HG03025 (cell line): ENCODE measurements around the gene DHX32.
"Not testable (repeated sequence)": the region's sequence is repeated elsewhere in the genome, so short reads cannot be mapped to it uniquely, and the experiment has no call there.

Experiments
- ATAC-seq: cut with Tn5 transposase; IDR thresholded peaks from one replicate; pipeline ENCODE4 v1.9.1; 2021; ENCODE audit warnings: mild to moderate bottlenecking, moderate library complexity; ENCODE audit not compliant: unreplicated experiment, low FRiP score

Gene DHX32

GRCh38 chr10:125881192-125881591 lies at the start of gene DHX32:
Gene DHX32 (minus strand): TSS chr10:125881292. CDS start chr10:125880824, 468 bp downstream.
- no peak for ATAC-seq

- no peak for ATAC-seq
Measured at GRCh38 chr10:125929618-125930017, 48.5 kb upstream of the DHX32 start.

GRCh38 chr10:125928928-125929585 lies 48.0 kb upstream of the DHX32 start:
- ATAC-seq, result no peak

GRCh38 chr10:125927265-125927664 lies 46.2 kb upstream of the DHX32 start:
- ATAC-seq, result not testable (repeated sequence)

GRCh38 chr10:125926247-125926646 lies 45.2 kb upstream of the DHX32 start:
- ATAC-seq, result no peak

GRCh38 chr10:125925262-125925834 lies 44.3 kb upstream of the DHX32 start:
- ATAC-seq, result no peak

GRCh38 chr10:125921643-125922306 lies 40.7 kb upstream of the DHX32 start:
- ATAC-seq, result not testable (repeated sequence)

- ATAC-seq, result not testable (repeated sequence)
Measured at GRCh38 chr10:125917704-125918361, 36.7 kb upstream of the DHX32 start.

DNA sequence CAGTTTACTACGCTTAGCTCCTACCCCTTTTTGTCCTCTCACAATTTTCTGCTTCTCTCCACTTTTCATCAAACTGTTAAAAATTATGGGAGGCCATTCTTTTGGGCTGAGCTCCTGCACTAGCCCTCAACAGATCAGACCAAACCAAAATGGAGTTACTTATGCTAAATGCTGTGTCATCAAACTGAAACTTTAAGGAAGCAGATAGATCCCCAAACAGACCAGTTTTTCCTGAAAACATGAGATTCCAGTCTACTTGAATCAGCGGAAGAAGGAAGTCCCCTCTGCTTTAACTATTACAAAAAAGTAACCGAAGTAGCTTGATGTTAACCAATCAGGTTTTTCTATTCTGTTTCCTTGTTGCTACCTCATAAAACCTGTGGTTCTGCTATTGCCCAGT lies 35.9 kb upstream of the DHX32 start:
- ATAC-seq, result no peak

- ATAC-seq, result not testable (repeated sequence)
Measured at GRCh38 chr10:125913277-125913676, 32.2 kb upstream of the DHX32 start.

DNA sequence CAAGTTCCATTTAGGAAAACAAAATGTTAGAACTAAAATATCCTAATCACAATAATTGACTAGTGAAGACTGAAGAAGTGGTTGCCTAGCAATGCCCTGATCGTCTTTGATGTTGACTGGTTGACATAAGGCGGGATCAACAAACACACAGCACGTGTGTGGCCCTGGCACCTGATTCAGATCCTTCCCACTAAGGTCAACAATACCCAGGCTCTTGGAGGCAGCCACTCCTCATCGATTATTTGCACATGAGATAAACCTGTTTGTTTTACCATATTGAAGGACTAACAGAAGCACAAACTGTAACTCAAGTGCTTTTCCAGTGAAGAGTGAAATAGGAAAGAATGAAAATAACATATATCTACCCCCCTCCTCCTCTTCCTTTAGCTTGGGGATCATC lies 30.9 kb upstream of the DHX32 start:
- no peak for ATAC-seq

DNA sequence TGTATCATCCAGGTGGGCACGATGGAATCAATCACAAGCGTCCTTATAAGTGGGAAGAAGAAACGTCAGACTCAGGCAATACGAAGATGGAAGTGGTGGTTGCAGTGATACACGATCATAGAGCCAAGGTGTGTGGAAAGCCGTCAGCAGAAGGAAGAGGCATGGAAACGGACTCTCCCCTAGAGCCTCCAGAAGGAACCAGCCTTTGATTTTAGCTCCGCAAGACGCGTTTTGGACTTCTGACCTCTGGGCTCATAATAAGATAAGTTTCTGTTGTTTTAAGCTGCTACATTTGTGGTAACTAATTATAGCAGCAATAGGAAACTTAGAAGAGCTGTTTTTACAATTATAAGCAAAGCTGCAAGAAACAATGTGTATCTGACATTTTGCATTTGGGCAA lies 30.1 kb upstream of the DHX32 start:
- ATAC-seq, result no peak

GRCh38 chr10:125909491-125909890 lies 28.4 kb upstream of the DHX32 start:
- ATAC-seq, result not testable (repeated sequence)

- ATAC-seq, result not testable (repeated sequence)
Measured at GRCh38 chr10:125908813-125909212, 27.7 kb upstream of the DHX32 start.

DNA sequence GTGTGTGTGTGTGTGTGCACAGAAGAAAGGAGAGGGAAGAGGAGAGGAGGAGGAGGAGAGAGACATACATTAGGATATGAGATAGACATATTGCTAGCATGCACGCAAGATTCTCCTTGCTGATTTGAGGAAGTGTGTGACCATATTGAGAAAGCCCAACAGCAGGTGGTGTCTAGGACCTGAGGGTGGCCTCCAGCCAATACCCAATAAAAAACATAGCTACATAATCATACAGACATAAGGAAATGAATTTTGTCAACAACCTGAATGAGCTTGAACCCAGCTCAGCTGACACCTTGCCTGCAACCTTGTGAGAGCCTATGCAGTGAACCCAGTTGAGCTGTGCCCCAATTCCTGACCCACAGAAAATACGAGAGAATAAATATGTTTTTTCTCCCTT lies 26.5 kb upstream of the DHX32 start:
- ATAC-seq, result not testable (repeated sequence)

DNA sequence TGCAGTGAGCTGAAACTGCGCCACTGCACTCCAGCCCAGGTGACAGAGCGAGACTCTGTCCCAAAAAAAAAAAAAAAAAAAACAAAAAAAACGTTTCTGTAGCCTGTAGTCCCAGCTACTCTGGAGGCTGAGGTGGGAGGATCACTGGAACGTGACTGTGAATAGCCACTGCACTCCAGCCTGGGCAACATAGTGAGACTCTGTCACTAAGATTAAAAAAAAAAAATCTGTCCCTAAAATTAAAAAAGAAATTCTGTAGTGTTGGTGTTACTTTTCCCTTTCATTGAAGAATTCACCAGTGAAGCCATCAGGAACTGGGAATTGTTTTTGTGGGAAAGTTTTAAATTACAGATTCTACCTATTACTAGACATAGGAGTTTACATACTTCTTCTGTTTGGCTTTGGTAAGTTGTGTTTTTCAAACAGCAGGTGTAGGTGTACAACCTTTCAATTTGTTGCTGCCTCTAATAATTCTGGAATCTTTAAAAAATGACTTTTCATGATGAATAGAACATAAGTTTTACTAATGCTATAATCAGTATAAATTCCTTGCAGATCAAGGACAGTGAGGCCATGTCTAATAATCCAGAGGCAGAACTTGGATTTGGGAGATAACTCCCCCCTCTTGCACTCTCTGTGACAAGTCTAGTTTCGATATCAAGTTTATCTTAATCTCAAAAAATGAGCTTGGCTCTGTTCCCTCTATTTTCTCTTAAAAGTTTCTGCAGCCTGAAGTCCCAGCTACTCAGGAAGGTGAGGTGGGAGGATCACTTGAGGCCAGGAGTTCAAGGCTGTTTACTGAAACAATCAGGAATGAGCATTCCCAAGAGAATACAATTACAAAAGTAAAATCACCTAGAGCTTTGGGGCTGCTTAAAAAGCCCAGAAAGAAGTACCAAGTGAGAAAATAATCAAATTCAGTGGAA lies 24.2 kb upstream of the DHX32 start:
- ATAC-seq, result not testable (repeated sequence)

DNA sequence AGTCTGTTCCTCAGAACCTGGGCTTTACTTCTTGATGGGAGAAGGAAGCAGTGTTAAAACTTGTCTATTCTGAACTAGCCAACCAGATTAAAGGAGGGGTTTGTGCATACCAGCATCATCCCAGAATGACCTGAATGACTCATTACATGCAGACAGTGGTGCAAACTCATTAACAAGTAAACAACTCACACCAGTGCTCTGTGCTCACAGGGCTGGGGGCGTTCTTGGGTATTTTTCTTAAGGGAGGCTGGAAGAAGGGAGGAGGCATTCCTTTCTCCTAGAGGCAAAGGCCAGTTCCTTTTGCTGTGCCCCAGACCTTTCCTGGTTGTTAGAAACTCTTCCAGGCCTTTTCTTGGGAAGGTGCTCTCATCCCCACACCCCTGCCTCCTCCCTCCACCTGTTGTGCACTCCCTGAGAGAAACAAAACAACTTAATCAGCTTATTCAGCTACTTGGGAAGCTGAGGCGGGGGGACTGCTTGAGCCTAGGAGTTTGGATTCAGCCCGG lies 22.1 kb upstream of the DHX32 start:
- ATAC-seq, result not testable (repeated sequence)

DNA sequence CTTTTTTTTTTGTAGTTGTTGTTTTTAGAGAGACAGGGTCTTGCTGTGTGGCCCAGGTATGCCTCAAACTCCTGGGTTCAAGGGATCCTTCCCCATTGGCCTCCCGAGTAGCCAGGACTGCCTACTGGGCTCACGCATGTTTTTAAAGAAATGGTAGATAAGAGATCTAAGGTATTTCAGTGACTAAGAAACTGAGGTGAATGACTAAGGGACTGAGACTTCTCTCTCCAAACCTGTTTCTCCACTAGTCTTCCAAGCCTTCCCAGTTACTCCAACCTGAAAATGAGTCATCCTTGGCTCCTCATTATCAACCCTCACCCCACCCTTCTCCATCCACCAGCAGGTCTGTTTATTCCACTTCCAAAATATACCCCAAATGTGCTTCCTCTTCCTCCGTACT lies 19.9 kb upstream of the DHX32 start:
- not testable (repeated sequence) for ATAC-seq

- ATAC-seq, result not testable (repeated sequence)
Measured at GRCh38 chr10:125897317-125897716, 16.2 kb upstream of the DHX32 start.
